GM21786 (cell line): ENCODE data around the gene PALLD.

Experiments used
- ATAC-seq: cut with Tn5 transposase; IDR thresholded peaks from one replicate; pipeline ENCODE4 v1.9.1; 2021; ENCODE audit not compliant: unreplicated experiment

Gene PALLD

GRCh38 chr4:168751263-168752225 lies 254.7 kb downstream of the PALLD start:
- no peak for ATAC-seq

- ATAC-seq = no peak
Measured at GRCh38 chr4:168755598-168756477, 259.0 kb downstream of the PALLD start.

GRCh38 chr4:168757500-168757899 lies 260.6 kb downstream of the PALLD start:
- no peak for ATAC-seq

GRCh38 chr4:168758351-168758876 lies 261.6 kb downstream of the PALLD start:
- ATAC-seq = no peak

- ATAC-seq = no peak
Measured at GRCh38 chr4:168759321-168759720, 262.5 kb downstream of the PALLD start.

GRCh38 chr4:168759959-168760527 lies 263.2 kb downstream of the PALLD start:
- ATAC-seq = no peak

GRCh38 chr4:168761066-168761465 lies 264.2 kb downstream of the PALLD start:
- ATAC-seq = no peak

GRCh38 chr4:168765322-168765721 lies 268.5 kb downstream of the PALLD start:
- ATAC-seq = no peak

GRCh38 chr4:168765726-168766125 lies 268.9 kb downstream of the PALLD start:
- no peak for ATAC-seq

GRCh38 chr4:168766604-168767316 lies 269.9 kb downstream of the PALLD start:
- no peak for ATAC-seq

- no peak for ATAC-seq
Measured at GRCh38 chr4:168769416-168769815, 272.6 kb downstream of the PALLD start.

GRCh38 chr4:168769837-168770236 lies 273.0 kb downstream of the PALLD start:
- no peak for ATAC-seq

GRCh38 chr4:168771251-168771650 lies 274.4 kb downstream of the PALLD start:
- ATAC-seq = no peak

- ATAC-seq = no peak
Measured at GRCh38 chr4:168773388-168774195, 276.7 kb downstream of the PALLD start.

GRCh38 chr4:168776382-168776781 lies 279.5 kb downstream of the PALLD start:
- no peak for ATAC-seq

- ATAC-seq = no peak
Measured at GRCh38 chr4:168777277-168777965, 280.6 kb downstream of the PALLD start.

- ATAC-seq = no peak
Measured at GRCh38 chr4:168781341-168781740, 284.5 kb downstream of the PALLD start.

- ATAC-seq = no peak
Measured at GRCh38 chr4:168781926-168782325, 285.1 kb downstream of the PALLD start.

GRCh38 chr4:168782439-168782838 lies 285.6 kb downstream of the PALLD start:
- ATAC-seq = no peak
